Mesothelial cell of epicardium (in vitro differentiated cells): ENCODE measurements around the gene ACOXL. TPM values are rescaled to one million over a fixed set of nuclear protein-coding genes. Genes with fewer than 3 reads are reported as not detected.

Experiments
- DNase-seq, 2 experiments: peaks; one replicate each; pipeline ENCODE4 v3.0.0; 2021; ENCODE audit warnings: low spot score in 2 of 2; ENCODE audit not compliant: unreplicated experiment in 2 of 2
- H3K27ac Mint-ChIP-seq: 2 replicates; pipeline ENCODE4 v1.8.0; 2021; ENCODE audit warnings: mixed read lengths
- H3K27me3 Mint-ChIP-seq: 2 replicates; pipeline ENCODE4 v1.8.0; 2021; ENCODE audit warnings: low read depth, mixed read lengths
- H3K36me3 Mint-ChIP-seq: 2 replicates; pipeline ENCODE4 v1.8.0; 2021; ENCODE audit warnings: mixed read lengths
- H3K4me1 Mint-ChIP-seq: 2 replicates; pipeline ENCODE4 v1.8.0; 2021; ENCODE audit warnings: mixed read lengths
- H3K4me3 Mint-ChIP-seq: 2 replicates; pipeline ENCODE4 v1.8.0; 2021; ENCODE audit warnings: mild to moderate bottlenecking, moderate library complexity, mixed read lengths
- H3K9me3 Mint-ChIP-seq: 2 replicates; pipeline ENCODE4 v1.8.0; 2021; ENCODE audit warnings: mixed read lengths
- CTCF ChIP-seq: fragments of 200-600 bp; sonication (generic); IDR thresholded peaks from one replicate; pipeline ENCODE4 v1.5.0; 2021; ENCODE audit warnings: antibody characterized with exemption; ENCODE audit not compliant: unreplicated experiment
- total RNA-seq: library from RNA; stranded (reverse); gene quantifications from 3 replicates; pipeline ENCODE4 v1.2.1, GENCODE V29; 2021

The ACOXL gene
- total RNA-seq, 1 donor from 2014 or later, result 0.20 TPM

- peak; percentile 77 to 90 for DNase-seq
- TF ChIP-seq CTCF, result no peak
- peak overlapping the region; percentile 90 for H3K4me3 Mint-ChIP-seq
- H3K27ac Mint-ChIP-seq, result peak overlapping the region; percentile 97
- H3K36me3 Mint-ChIP-seq, result peaks cover 11% of the 10 kb centered on the region
- H3K27me3 Mint-ChIP-seq, result peaks cover 30% of the 10 kb centered on the region
- no peaks in the 10 kb centered on the region for H3K9me3 Mint-ChIP-seq
- H3K4me1 Mint-ChIP-seq, result peaks cover 56% of the 10 kb centered on the region
These were observed 389.7 kb downstream of the ACOXL start for GRCh38 chr2:111121828-111122630.

DNA sequence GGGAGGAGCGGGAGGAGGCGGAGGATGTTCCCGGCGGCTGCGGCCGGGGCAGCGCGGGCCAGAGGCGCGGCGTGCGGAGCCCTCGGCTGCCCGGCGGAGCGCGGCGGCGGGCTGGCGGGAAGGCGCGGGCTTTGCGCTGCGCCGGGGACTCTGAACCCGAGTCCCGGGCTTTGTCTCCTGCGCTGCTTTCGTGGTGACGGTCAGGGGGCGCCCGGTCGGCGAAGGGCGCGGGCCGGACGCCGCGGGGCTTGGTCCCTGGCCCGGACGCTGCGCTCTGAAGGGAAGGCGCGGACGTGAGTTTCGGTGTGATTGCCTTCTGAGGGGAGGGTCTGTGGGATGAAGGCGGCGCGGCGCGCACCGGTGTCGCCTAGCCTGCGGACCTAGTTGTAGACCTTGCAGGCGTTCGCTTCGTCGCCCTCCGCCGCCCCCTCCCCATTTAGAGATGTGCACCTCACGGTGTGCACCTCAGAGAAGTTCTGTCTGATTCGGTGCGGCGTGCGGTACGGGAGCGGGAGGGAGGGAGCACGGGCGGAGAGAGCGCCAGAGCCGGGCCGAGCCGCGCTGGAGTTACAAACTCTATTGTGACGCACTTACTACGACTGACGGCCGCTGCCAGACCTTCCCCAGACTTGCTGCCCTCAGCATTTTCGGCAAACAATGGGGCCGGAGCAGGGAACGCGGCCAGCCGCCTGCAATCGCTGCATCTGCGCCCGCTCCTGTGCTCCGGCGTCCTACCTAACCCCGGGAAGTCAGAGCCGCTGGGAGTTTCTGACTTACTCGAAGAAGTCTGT lies 390.5 kb downstream of the ACOXL start:
- no peak for TF ChIP-seq CTCF
- Mint-ChIP-seq H3K4me1 (peaks cover 56% of the 10 kb centered on the region), H3K4me3 (peak overlapping the region; percentile 90), H3K27ac (peak overlapping the region; percentile 93), H3K9me3 (no peaks in the 10 kb centered on the region), H3K27me3 (peaks cover 23% of the 10 kb centered on the region), H3K36me3 (peaks cover 16% of the 10 kb centered on the region)
- DNase-seq, result peak; percentile 46 to 66

DNA sequence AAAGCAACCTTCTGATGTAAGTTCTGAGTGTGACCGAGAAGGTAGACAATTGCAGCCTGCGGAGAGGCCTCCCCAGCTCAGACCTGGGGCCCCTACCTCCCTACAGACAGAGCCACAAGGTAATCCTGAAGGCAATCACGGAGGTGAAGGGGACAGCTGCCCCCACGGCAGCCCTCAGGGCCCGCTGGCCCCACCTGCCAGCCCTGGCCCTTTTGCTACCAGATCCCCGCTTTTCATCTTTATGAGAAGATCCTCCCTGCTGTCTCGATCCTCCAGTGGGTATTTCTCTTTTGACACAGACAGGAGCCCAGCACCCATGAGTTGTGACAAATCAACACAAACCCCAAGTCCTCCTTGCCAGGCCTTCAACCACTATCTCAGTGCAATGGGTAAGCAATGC lies 391.4 kb downstream of the ACOXL start:
- no peak for TF ChIP-seq CTCF
- H3K4me3 Mint-ChIP-seq, result peak overlapping the region; percentile 89
- H3K36me3 Mint-ChIP-seq, result peaks cover 23% of the 10 kb centered on the region
- DNase-seq, result no peak
- H3K4me1 Mint-ChIP-seq, result peaks cover 47% of the 10 kb centered on the region
- H3K9me3 Mint-ChIP-seq, result no peaks in the 10 kb centered on the region
- H3K27me3 Mint-ChIP-seq, result peaks cover 14% of the 10 kb centered on the region
- peak overlapping the region; percentile 61 for H3K27ac Mint-ChIP-seq

GRCh38 chr2:111126581-111126980 lies 394.2 kb downstream of the ACOXL start:
- H3K27ac Mint-ChIP-seq, result no peak overlapping the region
- H3K36me3 Mint-ChIP-seq, result peaks cover 42% of the 10 kb centered on the region
- H3K9me3 Mint-ChIP-seq, result peaks cover 4% of the 10 kb centered on the region
- H3K27me3 Mint-ChIP-seq, result no peaks in the 10 kb centered on the region
- H3K4me3 Mint-ChIP-seq, result no peak overlapping the region
- H3K4me1 Mint-ChIP-seq, result peaks cover 42% of the 10 kb centered on the region
- no peak for DNase-seq
- no peak for TF ChIP-seq CTCF

DNA sequence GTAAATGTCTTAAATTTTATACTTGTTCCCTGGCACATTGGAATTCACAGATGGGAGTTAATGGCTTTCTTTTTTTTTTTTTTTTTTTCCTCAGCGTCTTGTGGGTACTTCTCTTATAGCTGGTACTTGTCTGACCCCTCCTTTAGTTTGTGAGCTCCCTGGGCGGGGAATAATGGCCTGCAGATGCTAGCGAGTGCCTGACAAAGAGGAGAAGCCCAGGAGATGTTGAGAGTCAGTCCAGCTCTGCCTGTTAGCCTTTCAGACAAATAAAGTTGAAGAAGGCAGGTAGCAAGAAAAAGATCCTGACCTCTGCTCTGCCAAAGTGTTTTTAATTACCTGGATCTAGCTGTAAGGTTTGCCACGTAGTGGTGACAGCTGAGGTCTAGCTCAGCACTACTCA lies 395.0 kb downstream of the ACOXL start:
- H3K36me3 Mint-ChIP-seq, result peaks cover 47% of the 10 kb centered on the region
- peaks cover 47% of the 10 kb centered on the region for H3K4me1 Mint-ChIP-seq
- DNase-seq, result no peak
- TF ChIP-seq CTCF, result no peak
- peaks cover 4% of the 10 kb centered on the region for H3K9me3 Mint-ChIP-seq
- H3K27ac Mint-ChIP-seq, result no peak overlapping the region
- no peak overlapping the region for H3K4me3 Mint-ChIP-seq
- H3K27me3 Mint-ChIP-seq, result no peaks in the 10 kb centered on the region
